H7 (cell line): ENCODE results near the gene MTARC1. TPM values are rescaled to one million over a fixed set of nuclear protein-coding genes. Genes with fewer than 3 reads are reported as not detected.

Experiments
- DNase-seq: peaks from one replicate; pipeline ENCODE4 v3.0.0; 2012
- H3K27me3 ChIP-seq: 2 replicates; pipeline ENCODE4 v1.6.0; 2011; ENCODE audit warnings: mild to moderate bottlenecking, low read length; ENCODE audit not compliant: control insufficient read depth, insufficient read depth
- H3K36me3 ChIP-seq: replicated peaks from 2 replicates; pipeline ENCODE4 v1.5.1; 2011; ENCODE audit warnings: low read length; ENCODE audit not compliant: control insufficient read depth, insufficient read depth
- H3K4me3 ChIP-seq: 2 replicates; pipeline ENCODE4 v1.5.1; 2011; ENCODE audit warnings: low read depth, mild to moderate bottlenecking, control low read depth, low read length, moderate library complexity; ENCODE audit not compliant: insufficient read depth
- total RNA-seq: library from RNA; depleted of rRNA; stranded (reverse); fragments of >200 nt; shearing (Covaris generic); gene quantifications from 2 replicates; pipeline ENCODE4 v1.2.3, GENCODE V29; 2014

Gene MTARC1
- total RNA-seq, 1 experiment from 2014 or later = 31.2 TPM

DNA sequence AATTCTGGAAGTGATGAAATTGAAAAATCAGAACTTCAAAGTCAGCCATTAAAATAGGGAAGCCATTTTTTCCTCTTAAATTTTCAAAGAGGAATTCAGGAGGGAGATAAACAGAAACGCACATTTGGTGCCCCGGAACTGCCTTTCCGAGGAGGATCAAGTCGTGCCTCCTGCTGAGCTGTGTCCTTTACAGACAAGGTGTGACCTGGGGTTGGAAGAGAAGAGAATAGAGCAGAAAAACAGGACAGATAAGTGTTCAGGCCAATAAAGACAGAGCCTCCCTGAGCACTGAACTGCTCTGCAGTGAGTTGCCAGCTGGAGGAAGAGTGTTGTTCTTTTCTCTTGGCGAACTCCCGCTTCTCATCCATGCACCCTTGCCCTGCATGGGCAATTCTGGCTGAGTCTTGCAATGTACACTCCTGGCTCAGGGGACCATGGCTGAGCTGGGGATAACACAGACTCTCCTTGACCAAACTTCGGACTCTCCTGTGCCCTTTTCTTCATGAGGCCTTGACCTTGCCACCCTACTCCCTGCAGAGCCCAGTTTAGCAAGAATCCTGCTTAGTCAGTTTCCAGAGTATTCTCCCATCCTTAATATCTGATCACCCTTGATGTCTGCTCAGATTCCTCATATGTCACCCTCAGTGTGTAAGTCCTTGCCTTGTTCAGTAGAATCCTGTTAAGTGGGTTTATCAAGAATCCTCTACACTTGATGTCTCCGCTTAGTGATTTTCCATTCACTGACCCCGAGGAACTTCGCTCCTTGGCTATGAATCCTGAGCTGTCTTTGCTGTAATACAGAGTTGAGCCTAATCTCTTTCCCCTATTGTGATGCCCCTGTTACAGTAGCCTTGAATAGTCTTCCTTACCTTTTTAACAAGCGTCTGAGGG, 1.3 kb upstream of the MTARC1 start:
- H3K4me3 ChIP-seq = peak overlapping the region; percentile 72
- H3K36me3 ChIP-seq = no peaks in the 10 kb centered on the region
- no peaks in the 10 kb centered on the region for H3K27me3 ChIP-seq
- no peak for DNase-seq

DNA sequence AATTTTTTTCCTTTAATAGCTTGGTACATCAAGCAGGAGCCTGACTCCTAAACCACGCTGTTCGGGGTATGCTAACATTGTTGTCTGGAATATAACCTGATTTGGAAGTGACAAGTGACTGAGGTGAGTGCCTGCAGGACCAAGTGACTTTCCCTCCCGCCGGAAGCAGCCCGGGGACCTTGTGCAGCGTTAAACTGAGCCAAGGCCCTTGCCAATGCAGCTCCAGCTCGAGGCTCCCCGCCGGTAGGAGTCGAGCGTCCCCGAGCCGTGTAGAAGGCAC, 716 bp upstream of the MTARC1 start:
- peak overlapping the region; percentile 72 for H3K4me3 ChIP-seq
- no peak for DNase-seq
- H3K36me3 ChIP-seq = no peaks in the 10 kb centered on the region
- H3K27me3 ChIP-seq = no peaks in the 10 kb centered on the region

DNA sequence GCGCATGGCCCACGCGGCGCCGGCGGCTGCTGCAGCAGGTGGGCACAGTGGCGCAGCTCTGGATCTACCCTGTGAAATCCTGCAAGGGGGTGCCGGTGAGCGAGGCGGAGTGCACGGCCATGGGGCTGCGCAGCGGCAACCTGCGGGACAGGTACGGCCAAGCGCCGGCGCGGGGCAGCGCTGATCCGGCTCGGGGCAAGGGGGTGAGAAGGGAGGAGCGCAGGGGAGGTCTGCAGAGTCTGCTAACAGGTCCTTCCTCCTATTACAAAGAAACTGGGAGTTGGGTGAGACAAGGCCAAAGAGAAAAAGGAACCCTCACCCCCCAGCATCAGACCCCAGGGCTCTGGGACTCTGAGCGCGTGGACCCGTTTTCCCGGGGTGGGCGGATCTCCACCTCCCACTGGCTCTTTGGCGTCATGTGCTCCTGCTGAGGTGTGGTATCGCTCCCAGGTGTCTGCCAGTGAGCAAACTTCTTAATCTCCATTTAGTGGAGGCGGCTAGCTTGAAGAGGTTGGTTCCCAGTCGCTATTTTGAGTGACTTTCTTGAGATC, 431 bp downstream of the MTARC1 start:
- DNase-seq = peak; percentile 80
- no peaks in the 10 kb centered on the region for H3K27me3 ChIP-seq
- H3K36me3 ChIP-seq = peaks cover 3% of the 10 kb centered on the region; the same call in 1 of the 2 replicates

DNA sequence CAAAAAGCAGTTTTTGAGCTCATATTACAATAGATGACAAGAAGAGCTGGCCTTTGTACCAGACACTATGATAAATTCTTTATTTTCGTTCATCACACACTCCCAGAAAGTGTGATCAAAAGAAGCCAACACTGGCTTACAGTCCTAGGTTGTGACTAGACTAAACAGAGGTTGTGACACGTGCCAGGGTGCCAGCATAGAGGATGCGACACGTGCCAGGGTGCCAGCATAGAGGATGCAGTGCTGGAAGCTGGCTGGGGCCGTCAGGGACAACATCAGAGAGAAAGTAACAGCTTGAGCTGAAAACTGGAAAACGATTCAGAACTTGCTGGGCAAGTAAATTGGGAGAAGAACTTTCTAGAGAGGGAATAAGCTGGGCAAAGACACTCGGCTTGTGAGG, 2.2 kb downstream of the MTARC1 start:
- peaks cover 3% of the 10 kb centered on the region; the same call in 1 of the 2 replicates for H3K36me3 ChIP-seq
- no peak for DNase-seq
- H3K27me3 ChIP-seq = no peaks in the 10 kb centered on the region
- no peak overlapping the region for H3K4me3 ChIP-seq

More for the DNA sequence above, 431 bp downstream of the MTARC1 start:
- peak overlapping the region; percentile 72 for H3K4me3 ChIP-seq

DNA sequence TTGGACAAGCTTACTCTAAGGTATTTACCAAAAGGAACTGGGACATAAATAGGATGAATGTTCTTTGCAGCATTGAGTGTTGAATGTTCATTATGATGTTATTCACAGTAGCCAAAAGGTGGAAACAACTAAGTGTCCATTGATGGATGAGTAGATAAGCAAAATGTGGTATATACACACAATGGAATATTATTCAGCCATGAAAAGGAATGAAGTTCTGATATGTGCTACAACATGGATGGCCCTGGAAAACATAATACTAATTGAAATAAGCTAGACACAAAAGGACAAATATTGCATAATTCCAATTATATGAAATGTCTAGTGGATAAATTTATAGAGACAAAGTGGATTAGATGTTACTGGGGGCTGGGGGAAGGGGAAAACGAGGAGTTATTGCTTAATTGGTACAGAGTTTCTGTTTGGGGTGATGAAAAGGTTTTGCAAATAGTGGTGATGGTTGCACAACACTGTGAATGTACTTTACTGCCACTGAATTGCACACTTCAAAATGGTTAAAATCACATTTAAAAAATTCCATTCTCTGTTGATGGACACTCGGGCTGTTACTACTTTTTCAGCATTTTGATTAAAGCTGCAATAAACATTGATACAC, 2.9 kb downstream of the MTARC1 start:
- no peaks in the 10 kb centered on the region for H3K27me3 ChIP-seq
- no peak overlapping the region for H3K4me3 ChIP-seq
- no peak for DNase-seq
- H3K36me3 ChIP-seq = peaks cover 3% of the 10 kb centered on the region; the same call in 1 of the 2 replicates

DNA sequence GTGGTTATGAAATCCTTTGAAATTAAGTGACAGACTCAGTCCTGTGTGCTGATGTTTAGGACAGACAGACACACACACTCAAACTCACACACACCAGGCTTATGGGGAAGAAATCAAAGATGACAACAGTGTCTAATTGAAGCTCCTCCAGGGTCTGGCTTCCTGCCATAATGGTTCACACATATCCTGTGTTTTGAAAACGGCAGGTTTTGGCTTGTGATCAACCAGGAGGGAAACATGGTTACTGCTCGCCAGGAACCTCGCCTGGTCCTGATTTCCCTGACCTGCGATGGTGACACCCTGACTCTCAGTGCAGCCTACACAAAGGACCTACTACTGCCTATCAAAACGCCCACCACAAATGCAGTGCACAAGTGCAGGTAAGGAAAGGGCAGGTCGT, 4.6 kb downstream of the MTARC1 start:
- no peak overlapping the region for H3K4me3 ChIP-seq

DNA sequence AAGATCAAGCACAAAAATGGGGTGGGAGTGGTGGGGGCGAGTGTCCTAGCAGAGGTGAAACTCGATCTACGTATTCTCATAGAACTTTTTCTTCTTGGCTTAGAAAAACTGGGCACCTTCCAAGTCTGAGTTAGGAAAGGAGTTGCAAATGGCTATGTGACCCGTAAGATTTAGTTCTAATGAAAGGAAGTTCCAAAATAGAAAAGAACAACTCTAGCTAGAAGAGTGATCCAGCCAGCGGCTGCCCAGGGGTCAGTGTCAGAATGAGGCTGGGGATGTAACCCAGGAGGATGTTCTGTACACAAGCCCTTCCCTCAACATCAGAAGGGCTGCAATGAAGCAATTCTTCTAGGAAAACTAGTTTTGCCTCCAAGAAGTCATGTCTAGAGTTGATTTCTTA, 5.2 kb downstream of the MTARC1 start:
- Histone ChIP-seq H3K4me3 (no peak overlapping the region), H3K27me3 (no peaks in the 10 kb centered on the region), H3K36me3 (peaks cover 4% of the 10 kb centered on the region)
- DNase-seq = no peak

More for the DNA sequence above, 4.6 kb downstream of the MTARC1 start:
- no peaks in the 10 kb centered on the region for H3K27me3 ChIP-seq
- H3K36me3 ChIP-seq = peaks cover 3% of the 10 kb centered on the region; the same call in 1 of the 2 replicates
- DNase-seq = no peak

DNA sequence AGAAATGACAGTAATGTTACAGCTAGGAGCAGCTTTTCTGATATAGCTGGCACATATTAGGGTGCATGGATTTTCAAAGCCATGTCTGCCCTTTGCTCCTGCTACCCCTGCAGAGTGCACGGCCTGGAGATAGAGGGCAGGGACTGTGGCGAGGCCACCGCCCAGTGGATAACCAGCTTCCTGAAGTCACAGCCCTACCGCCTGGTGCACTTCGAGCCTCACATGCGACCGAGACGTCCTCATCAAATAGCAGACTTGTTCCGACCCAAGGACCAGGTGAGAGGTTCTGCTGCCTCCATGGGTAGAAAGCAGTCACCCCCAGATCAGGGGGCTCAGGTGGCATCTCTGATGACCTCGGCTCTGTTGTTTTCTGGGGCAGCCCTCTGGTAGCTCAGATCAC, 9.8 kb downstream of the MTARC1 start:
- H3K27me3 ChIP-seq = no peaks in the 10 kb centered on the region
- no peak overlapping the region for H3K4me3 ChIP-seq
- DNase-seq = no peak
- peaks cover 6% of the 10 kb centered on the region for H3K36me3 ChIP-seq

DNA sequence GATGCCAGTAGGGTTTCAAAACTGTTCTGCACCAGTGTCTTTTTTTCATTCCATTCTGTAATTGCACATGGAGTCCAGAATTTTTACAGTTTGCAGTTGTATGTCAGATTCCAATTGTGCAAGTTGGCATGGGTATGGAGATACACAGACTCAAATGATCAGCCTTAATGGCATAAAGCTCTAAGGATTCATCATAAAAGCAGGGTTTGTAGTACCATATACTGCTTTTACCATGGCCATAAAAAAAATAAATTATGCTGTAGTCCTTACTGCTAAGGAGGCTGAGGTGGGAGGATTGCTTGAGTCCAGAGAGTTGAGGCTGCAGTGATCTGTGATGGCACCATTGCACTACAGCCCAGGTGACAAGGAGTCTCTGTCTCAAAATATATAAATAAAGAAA, 10.3 kb downstream of the MTARC1 start:
- no peak for DNase-seq
- no peak overlapping the region for H3K4me3 ChIP-seq
- H3K36me3 ChIP-seq = peaks cover 10% of the 10 kb centered on the region
- no peaks in the 10 kb centered on the region for H3K27me3 ChIP-seq

DNA sequence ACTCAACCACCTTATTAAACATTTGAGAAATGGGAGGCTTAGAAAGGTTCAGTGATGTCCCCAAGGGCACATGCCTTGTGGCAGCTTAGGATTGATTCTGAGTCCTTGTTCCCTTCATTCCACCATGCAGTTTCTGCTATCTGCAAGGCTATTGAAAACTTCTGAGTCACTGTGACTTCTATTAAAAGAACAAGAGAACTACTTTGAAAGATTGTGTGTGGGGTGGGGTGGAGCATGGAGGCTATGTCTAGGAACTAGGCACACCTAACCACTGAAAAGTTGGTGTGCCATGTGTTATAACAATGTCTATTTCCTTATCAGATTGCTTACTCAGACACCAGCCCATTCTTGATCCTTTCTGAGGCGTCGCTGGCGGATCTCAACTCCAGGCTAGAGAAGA, 10.8 kb downstream of the MTARC1 start:
- DNase-seq = no peak
- peaks cover 10% of the 10 kb centered on the region for H3K36me3 ChIP-seq
- H3K4me3 ChIP-seq = no peak overlapping the region

DNA sequence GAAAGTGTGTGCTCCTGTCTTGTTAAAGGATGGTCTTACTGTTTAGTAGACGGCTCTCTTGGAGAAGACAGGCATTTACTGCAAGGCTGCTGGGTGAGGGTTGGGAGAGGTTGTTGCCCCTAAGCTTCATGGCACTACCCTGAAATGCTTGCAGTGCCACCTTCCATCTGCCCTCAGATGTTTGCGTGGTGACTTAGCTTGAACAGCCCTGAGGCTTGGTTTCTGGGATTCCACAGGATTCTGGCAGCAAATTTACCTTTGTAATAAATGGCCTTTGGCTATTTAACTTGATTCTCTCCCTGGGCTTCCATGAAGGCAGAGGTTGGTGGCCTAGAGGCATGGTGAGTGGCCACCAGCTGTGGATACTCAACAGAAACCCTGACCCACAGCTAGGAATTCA, 11.6 kb downstream of the MTARC1 start:
- H3K36me3 ChIP-seq = peaks cover 10% of the 10 kb centered on the region
- DNase-seq = no peak
- no peaks in the 10 kb centered on the region for H3K27me3 ChIP-seq
- H3K4me3 ChIP-seq = no peak overlapping the region

More for the DNA sequence above, 10.8 kb downstream of the MTARC1 start:
- no peaks in the 10 kb centered on the region for H3K27me3 ChIP-seq

DNA sequence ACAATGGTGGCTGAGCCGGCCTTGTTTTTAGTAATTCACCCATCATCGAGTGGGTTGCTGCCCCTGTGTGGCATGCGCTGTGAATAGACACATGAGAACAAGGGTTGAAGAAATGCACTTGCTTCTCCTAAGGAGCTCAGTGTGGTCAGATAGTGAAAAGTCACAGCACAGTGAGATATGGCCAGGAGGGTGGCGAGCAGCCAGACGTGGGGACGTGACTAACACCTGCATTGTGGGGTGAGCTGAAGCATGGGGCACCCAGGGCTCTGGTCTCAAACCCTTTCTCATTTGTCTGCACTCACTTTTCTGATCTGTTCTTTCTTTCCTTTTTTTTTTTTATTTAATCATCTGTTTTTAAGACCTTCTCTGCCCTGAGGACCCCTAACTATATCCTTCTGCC, 13.5 kb downstream of the MTARC1 start:
- Histone ChIP-seq H3K27me3 (no peaks in the 10 kb centered on the region), H3K4me3 (no peak overlapping the region), H3K36me3 (peaks cover 10% of the 10 kb centered on the region)
- no peak for DNase-seq

DNA sequence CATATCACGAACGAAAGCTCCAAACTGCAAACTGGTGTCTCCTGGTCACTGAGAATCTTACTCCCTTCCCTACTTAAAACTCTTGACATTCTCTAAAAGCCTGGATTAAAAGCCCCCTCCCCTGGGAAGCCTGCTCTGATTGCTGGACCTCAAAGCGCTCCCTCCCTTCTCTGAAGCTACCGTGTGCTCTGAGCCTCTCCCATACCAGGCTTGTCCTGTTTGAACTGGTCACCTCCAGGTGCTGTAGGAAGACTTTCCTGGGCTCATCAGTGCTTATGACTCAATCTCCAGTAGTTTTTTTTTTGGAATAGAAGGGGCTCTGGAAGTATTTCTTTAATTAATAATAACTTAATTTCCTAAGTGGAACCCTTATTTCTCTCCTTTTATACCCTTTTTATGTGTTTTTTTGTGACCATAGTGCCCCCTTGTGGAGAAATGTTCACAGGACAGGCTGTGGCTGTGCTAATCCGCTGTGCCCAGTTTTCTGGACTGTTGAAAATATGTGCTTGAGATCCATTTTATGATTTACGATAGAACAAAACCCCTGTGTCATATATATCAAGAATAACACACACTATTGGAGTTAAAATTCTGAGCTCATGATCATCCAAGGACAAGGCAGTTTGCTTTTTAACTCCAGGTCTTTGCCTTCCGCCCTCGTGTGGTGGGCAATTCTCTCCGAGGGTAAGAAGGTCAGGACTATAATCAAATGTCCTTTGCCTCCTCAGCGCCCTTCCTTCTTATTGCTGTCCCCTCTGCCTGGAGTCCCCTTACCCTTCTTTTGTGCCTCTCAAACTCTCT, 16.9 kb downstream of the MTARC1 start:
- Histone ChIP-seq H3K27me3 (no peaks in the 10 kb centered on the region), H3K36me3 (peaks cover 4% of the 10 kb centered on the region), H3K4me3 (no peak overlapping the region)
- DNase-seq = peak; percentile 61

DNA sequence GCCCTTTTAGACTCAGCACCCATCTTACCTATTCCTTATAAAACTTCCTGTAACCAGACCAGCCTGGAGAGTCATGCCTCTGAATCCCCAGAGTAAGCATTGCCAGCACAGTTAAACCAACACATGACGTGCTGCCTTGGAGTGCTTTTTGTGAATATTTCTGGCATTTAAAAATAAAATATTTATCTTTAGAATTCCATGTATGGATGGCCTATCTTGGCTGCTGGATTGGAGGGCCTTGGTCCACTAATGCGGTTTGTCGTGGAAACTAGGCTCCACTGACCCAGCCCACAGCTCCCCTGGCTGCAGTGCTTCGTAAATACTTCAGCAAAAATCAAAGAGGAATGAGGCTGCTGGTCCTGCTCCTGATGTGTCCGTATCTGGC, 17.5 kb downstream of the MTARC1 start:
- Histone ChIP-seq H3K36me3 (peaks cover 4% of the 10 kb centered on the region), H3K4me3 (no peak overlapping the region), H3K27me3 (no peaks in the 10 kb centered on the region)
- no peak for DNase-seq
